ENCODE measurements around the gene UCHL3. TPM values are rescaled to one million over a fixed set of nuclear protein-coding genes. Genes with fewer than 3 reads are reported as not detected.

The UCHL3 gene
- total RNA-seq, 1 donor from 2014 or later = 44.6 TPM

- H3K4me1 ChIP-seq = no peaks in the 10 kb centered on the region
- TF ChIP-seq EZH2 (IDR thresholded peaks at IDR 0.05) (no peak), CTCF (IDR thresholded peaks at IDR 0.05) (no peak), EZH2phosphoT487 (IDR thresholded peaks at IDR 0.05) (no peak)
- H4K20me1 ChIP-seq (ENCODE audit: low read depth) = no peaks in the 10 kb centered on the region
- Mint-ChIP-seq H3K9me3 (no peaks in the 10 kb centered on the region), H3K36me3 (no peaks in the 10 kb centered on the region), H3K27me3 (ENCODE audit: insufficient read depth, low read depth) (peaks cover 2% of the 10 kb centered on the region), H3K27ac (no peak overlapping the region), H3K4me3 (no peak overlapping the region), H3K4me1 (no peaks in the 10 kb centered on the region)
- H3K4me2 ChIP-seq = no peak overlapping the region
- no peaks in the 10 kb centered on the region for H3F3A ChIP-seq (ENCODE audit: low read depth)
- no peaks in the 10 kb centered on the region for H3K36me3 ChIP-seq
- no peaks in the 10 kb centered on the region for H3K79me2 ChIP-seq (ENCODE audit: low read depth)
- no peaks in the 10 kb centered on the region for H3K9me3 ChIP-seq (ENCODE audit: low read depth)
- no peak overlapping the region for H3K27ac ChIP-seq
- no peak for DNase-seq (ENCODE audit: low spot score)
- no peak overlapping the region for H3K9ac ChIP-seq
- H2AFZ ChIP-seq (replicated peaks) = no peak overlapping the region
- H3K27me3 ChIP-seq = no peaks in the 10 kb centered on the region
- H3K4me3 ChIP-seq = no peak overlapping the region
Observed at GRCh38 chr13:75645141-75645540, 95.5 kb downstream of the UCHL3 start.

GRCh38 chr13:75647126-75647784, 97.7 kb downstream of the UCHL3 start:
- no peak for TF ChIP-seq EZH2phosphoT487 (IDR thresholded peaks at IDR 0.05)
- TF ChIP-seq EZH2 (IDR thresholded peaks at IDR 0.05) = no peak
- TF ChIP-seq CTCF (IDR thresholded peaks at IDR 0.05) = no peak
- H3K79me2 ChIP-seq (ENCODE audit: low read depth) = no peaks in the 10 kb centered on the region
- Mint-ChIP-seq H3K36me3 (no peaks in the 10 kb centered on the region), H3K9me3 (no peaks in the 10 kb centered on the region), H3K27me3 (ENCODE audit: insufficient read depth, low read depth) (peaks cover 2% of the 10 kb centered on the region), H3K4me3 (no peak overlapping the region), H3K4me1 (no peaks in the 10 kb centered on the region), H3K27ac (no peak overlapping the region)
- H3F3A ChIP-seq (ENCODE audit: low read depth) = no peaks in the 10 kb centered on the region
- no peak overlapping the region for H3K27ac ChIP-seq
- no peak overlapping the region for H2AFZ ChIP-seq (replicated peaks)
- H3K36me3 ChIP-seq = no peaks in the 10 kb centered on the region
- H3K4me3 ChIP-seq = no peak overlapping the region
- H4K20me1 ChIP-seq (ENCODE audit: low read depth) = no peaks in the 10 kb centered on the region
- H3K27me3 ChIP-seq = no peaks in the 10 kb centered on the region
- H3K4me1 ChIP-seq = no peaks in the 10 kb centered on the region
- no peak overlapping the region for H3K9ac ChIP-seq
- no peak for DNase-seq (ENCODE audit: low spot score)
- no peaks in the 10 kb centered on the region for H3K9me3 ChIP-seq (ENCODE audit: low read depth)
- no peak overlapping the region for H3K4me2 ChIP-seq

GRCh38 chr13:75648446-75648845, 98.9 kb downstream of the UCHL3 start:
- H3K27me3 Mint-ChIP-seq (ENCODE audit: insufficient read depth, low read depth) = no peaks in the 10 kb centered on the region
- TF ChIP-seq EZH2 (IDR thresholded peaks at IDR 0.05) (no peak), EZH2phosphoT487 (IDR thresholded peaks at IDR 0.05) (no peak), CTCF (IDR thresholded peaks at IDR 0.05) (no peak)
- H3K36me3 Mint-ChIP-seq = no peaks in the 10 kb centered on the region
- Histone ChIP-seq H3K4me3 (no peak overlapping the region), H3K36me3 (no peaks in the 10 kb centered on the region), H3K9me3 (ENCODE audit: low read depth) (no peaks in the 10 kb centered on the region), H3K27me3 (no peaks in the 10 kb centered on the region), H3K4me2 (no peak overlapping the region), H3K79me2 (ENCODE audit: low read depth) (no peaks in the 10 kb centered on the region), H2AFZ (replicated peaks) (no peak overlapping the region), H4K20me1 (ENCODE audit: low read depth) (no peaks in the 10 kb centered on the region), H3F3A (ENCODE audit: low read depth) (no peaks in the 10 kb centered on the region), H3K27ac (no peak overlapping the region), H3K4me1 (no peaks in the 10 kb centered on the region), H3K9ac (no peak overlapping the region)
- no peak overlapping the region for H3K4me3 Mint-ChIP-seq
- H3K9me3 Mint-ChIP-seq = no peaks in the 10 kb centered on the region
- H3K27ac Mint-ChIP-seq = no peak overlapping the region
- DNase-seq (ENCODE audit: low spot score) = no peak
- no peaks in the 10 kb centered on the region for H3K4me1 Mint-ChIP-seq

Data from neural progenitor cell (in vitro differentiated cells).